Breast epithelium (tissue), 4 donors: ENCODE data around the gene TPSG1. TPM values are rescaled to one million over a fixed set of nuclear protein-coding genes. Genes with fewer than 3 reads are reported as not detected.

Experiments
- DNase-seq, 2 donors: peaks; one replicate each; pipeline ENCODE4 v3.0.0-alpha.2; 2019; ENCODE audit warnings: low spot score in 2 of 2
- H3K27ac ChIP-seq, 2 donors: fragments of 200-600 bp; sonication (generic) in 1 of 2; one replicate each; pipeline ENCODE4 v1.5.1; 2016 to 2019; ENCODE audit warnings: mild to moderate bottlenecking in 1 of 2
- H3K27me3 ChIP-seq, 2 donors: fragments of 200-600 bp; sonication (generic) in 1 of 2; one replicate each; pipeline versions ENCODE4 v1.5.1 to v1.6.0; 2017 to 2019; ENCODE audit warnings: control low read depth in 1 of 2, mild to moderate bottlenecking in 1 of 2
- H3K36me3 ChIP-seq: fragments of 200-600 bp; one replicate; pipeline ENCODE4 v1.5.1; 2019
- H3K4me1 ChIP-seq, 2 donors: fragments of 200-600 bp; sonication (generic); one replicate each; pipeline ENCODE4 v1.5.1; 2016 to 2019; ENCODE audit warnings: control low read depth in 1 of 2
- H3K4me3 ChIP-seq, 3 donors: fragments of 200-600 bp; sonication (generic); 1 replicate in 2 of 3; 2 replicates in 1 of 3; pipeline ENCODE4 v1.5.1; 2016 to 2019; ENCODE audit warnings: mild to moderate bottlenecking in 3 of 3, moderate library complexity in 2 of 3
- H3K9me3 ChIP-seq, 2 donors: fragments of 200-600 bp; sonication (generic) in 1 of 2; one replicate each; pipeline ENCODE4 v1.5.1; 2016 to 2019; ENCODE audit warnings: control low read depth in 1 of 2
- CTCF ChIP-seq, 3 donors: fragments of 450-650 bp; IDR thresholded peaks; one replicate each; pipeline ENCODE4 v1.5.1; 2016 to 2017; ENCODE audit warnings: antibody characterized with exemption in 3 of 3, mild to moderate bottlenecking in 3 of 3, moderate library complexity in 3 of 3
- POLR2A ChIP-seq: fragments of 450-650 bp; IDR thresholded peaks from one replicate; pipeline ENCODE4 v1.6.1; 2016; ENCODE audit warnings: antibody characterized with exemption, mild to moderate bottlenecking, moderate library complexity
- POLR2AphosphoS5 ChIP-seq, 3 donors: sonication (generic); formaldehyde crosslinking; IDR thresholded peaks; one replicate each; pipeline ENCODE4 v1.6.1; 2017; ENCODE audit warnings: antibody characterized with exemption in 3 of 3
- intact Hi-C: fragments of 100-400 bp; cut with DNase I; formaldehyde crosslinking; loops from one replicate; pipeline ENCODE4 v1.15.1; 2023; ENCODE audit warnings: low total_unique reads
- total RNA-seq, 3 donors: library from RNA; depleted of rRNA; stranded (reverse); fragments of >200 nt; gene quantifications; one replicate each; pipeline ENCODE4 v1.1.0, GENCODE V29; 2016

The TPSG1 gene
- total RNA-seq, 3 donors from 2014 or later, result 0.73 to 1.8 TPM; not detected in 1

GRCh38 chr16:1172651-1173050 is 52.4 kb downstream of the TPSG1 start:
- Histone ChIP-seq H3K4me3 (no peak overlapping the region), H3K27me3 (peaks cover 0 to 91% of the 10 kb centered on the region in 2 donors), H3K4me1 (no peaks in the 10 kb centered on the region), H3K36me3 (no peaks in the 10 kb centered on the region), H3K27ac (no peak overlapping the region), H3K9me3 (no peaks in the 10 kb centered on the region)
- no peak for TF ChIP-seq POLR2AphosphoS5 (IDR thresholded peaks at IDR 0.05)
- no peak for TF ChIP-seq POLR2A
- TF ChIP-seq CTCF (IDR thresholded peaks at IDR 0.05), result no peak
- DNase-seq, result no peak
- intact Hi-C loops, result no loop called here

- H3K9me3 ChIP-seq, result no peaks in the 10 kb centered on the region
- H3K36me3 ChIP-seq, result no peaks in the 10 kb centered on the region
- no peak for DNase-seq
- peaks cover 0 to 91% of the 10 kb centered on the region in 2 donors for H3K27me3 ChIP-seq
- TF ChIP-seq POLR2A (no peak), POLR2AphosphoS5 (IDR thresholded peaks at IDR 0.05) (no peak)
- no peak overlapping the region for H3K4me3 ChIP-seq
- intact Hi-C loops, result no loop called here
- no peaks in the 10 kb centered on the region for H3K4me1 ChIP-seq
- H3K27ac ChIP-seq, result no peak overlapping the region
Measured at GRCh38 chr16:1171854-1172428, 53.1 kb downstream of the TPSG1 start.

Other genes starting within 250 kb of the TPSG1 start
- 1 to 10 TPM in 2 of 3 donors, under 1 TPM in 1; 0.32 to 6.6 (median 1.3) TPM for gene SOX8, start 243.5 kb downstream of the TPSG1 start, total RNA-seq
- gene SSTR5, start 152.5 kb downstream of the TPSG1 start, total RNA-seq, result not detected
- not detected for gene C1QTNF8, start 129.0 kb downstream of the TPSG1 start, total RNA-seq
- 1 to 10 TPM; 1.6 to 2.5 (median 2.2) TPM for gene CACNA1H, start 72.2 kb downstream of the TPSG1 start, total RNA-seq
- gene TPSB2, start 4.9 kb upstream of the TPSG1 start, total RNA-seq, result 100 to 1,000 TPM in 1 of 3 donors, 10 to 100 TPM in 1, 1 to 10 TPM in 1; 5.6 to 195 (median 22.4) TPM
- 100 to 1,000 TPM in 1 of 3 donors, 10 to 100 TPM in 1, 1 to 10 TPM in 1; 5.9 to 156 (median 19.8) TPM for gene TPSAB1, start 15.4 kb upstream of the TPSG1 start, total RNA-seq
- gene TPSD1, start 30.8 kb upstream of the TPSG1 start, total RNA-seq, result 1 to 10 TPM; 1.6 to 5.9 (median 2.0) TPM
- 10 to 100 TPM; 52.5 to 67.8 (median 62.2) TPM for gene UBE2I, start 84.4 kb upstream of the TPSG1 start, total RNA-seq
- gene BAIAP3, start 108.4 kb upstream of the TPSG1 start, total RNA-seq, result 1 to 10 TPM; 2.7 to 8.2 (median 7.3) TPM
- 10 to 100 TPM; 54.4 to 72.3 (median 59.6) TPM for gene TSR3, start 126.6 kb upstream of the TPSG1 start, total RNA-seq
- gene GNPTG, start 126.7 kb upstream of the TPSG1 start, total RNA-seq, result 10 to 100 TPM; 50.5 to 89.3 (median 58.4) TPM
- gene UNKL, start 189.4 kb upstream of the TPSG1 start, total RNA-seq, result 10 to 100 TPM; 18.6 to 28.5 (median 27.5) TPM
- 10 to 100 TPM; 10.4 to 18.7 (median 14.6) TPM for gene UQCC4, start 195.5 kb upstream of the TPSG1 start, total RNA-seq
- gene PERCC1, start 205.8 kb upstream of the TPSG1 start, total RNA-seq, result not detected
- gene CCDC154, start 219.3 kb upstream of the TPSG1 start, total RNA-seq, result 1 to 10 TPM in 1 of 3 donors, under 1 TPM in 2; 0.48 to 1.2 (median 0.98) TPM
- 10 to 100 TPM; 52.2 to 72.3 (median 71.4) TPM for gene CLCN7, start 249.8 kb upstream of the TPSG1 start, total RNA-seq